Ascending aorta (tissue), 2 donors: ENCODE data around the gene ENHO. TPM values are rescaled to one million over a fixed set of nuclear protein-coding genes. Genes with fewer than 3 reads are reported as not detected.

Source experiments
- DNase-seq, 2 donors: peaks; one replicate each; pipeline ENCODE4 v3.0.0-alpha.2; 2019; ENCODE audit warnings: low spot score in 2 of 2
- H3K27ac ChIP-seq, 2 donors: fragments of 200-600 bp; sonication (generic); one replicate each; pipeline ENCODE4 v1.5.1; 2016 to 2017; ENCODE audit warnings: mild to moderate bottlenecking in 1 of 2
- H3K27me3 ChIP-seq: fragments of 200-600 bp; sonication (generic); one replicate; pipeline ENCODE4 v1.5.1; 2017
- H3K36me3 ChIP-seq, 2 donors: fragments of 200-600 bp; sonication (generic); one replicate each; pipeline ENCODE4 v1.5.1; 2016
- H3K4me1 ChIP-seq, 2 donors: fragments of 200-600 bp; sonication (generic); one replicate each; pipeline ENCODE4 v1.5.1; 2016 to 2017; ENCODE audit warnings: mild to moderate bottlenecking in 1 of 2
- H3K4me3 ChIP-seq, 2 donors: fragments of 200-600 bp; sonication (generic); one replicate each; pipeline ENCODE4 v1.5.1; 2016 to 2017; ENCODE audit warnings: mild to moderate bottlenecking in 1 of 2
- H3K9me3 ChIP-seq, 2 donors: fragments of 200-600 bp; sonication (generic); one replicate each; pipeline ENCODE4 v1.5.1; 2016
- intact Hi-C: fragments of 100-400 bp; cut with DNase I; formaldehyde crosslinking; loops from one replicate; pipeline ENCODE4 v1.15.1; 2023
- total RNA-seq: library from RNA; depleted of rRNA; stranded (reverse); fragments of >200 nt; gene quantifications from one replicate; pipeline ENCODE4 v1.1.0, GENCODE V29; 2016
- TF ChIP-seq, protein P1 (sequence below), 3 experiments: fragments of 200-600 bp in 2 of 3; fragments of 450-650 bp in 1 of 3; sonication (generic) in 2 of 3; IDR thresholded peaks; one replicate each; pipeline ENCODE4 v1.5.1; 2016 to 2019; ENCODE audit warnings: antibody characterized with exemption in 3 of 3, mild to moderate bottlenecking in 1 of 3, moderate library complexity in 1 of 3

The ENHO gene
- total RNA-seq, 1 donor from 2014 or later: not detected

DNA sequence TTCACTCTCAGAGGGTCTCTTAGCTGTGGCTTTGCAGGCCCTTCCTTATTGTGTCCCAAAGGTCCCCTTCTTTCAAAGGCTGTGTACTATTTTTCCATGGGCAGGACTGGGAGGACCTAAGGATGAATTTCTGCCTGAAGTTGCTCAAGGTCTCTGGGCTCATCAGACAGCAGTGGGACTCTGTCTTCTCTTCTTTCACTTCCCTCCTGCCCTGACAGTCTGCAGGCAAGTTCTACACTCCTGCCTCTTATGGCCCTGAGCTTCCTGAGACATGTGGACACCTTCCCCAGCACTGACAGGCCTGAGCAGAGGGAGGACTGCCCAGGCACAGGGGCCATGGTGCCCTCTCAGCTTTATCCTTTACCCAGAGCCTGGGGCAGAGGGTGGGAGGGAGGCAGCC is 14.8 kb downstream of the ENHO start:
- peak in 1 of 2 donors; percentile 42 for DNase-seq

DNA sequence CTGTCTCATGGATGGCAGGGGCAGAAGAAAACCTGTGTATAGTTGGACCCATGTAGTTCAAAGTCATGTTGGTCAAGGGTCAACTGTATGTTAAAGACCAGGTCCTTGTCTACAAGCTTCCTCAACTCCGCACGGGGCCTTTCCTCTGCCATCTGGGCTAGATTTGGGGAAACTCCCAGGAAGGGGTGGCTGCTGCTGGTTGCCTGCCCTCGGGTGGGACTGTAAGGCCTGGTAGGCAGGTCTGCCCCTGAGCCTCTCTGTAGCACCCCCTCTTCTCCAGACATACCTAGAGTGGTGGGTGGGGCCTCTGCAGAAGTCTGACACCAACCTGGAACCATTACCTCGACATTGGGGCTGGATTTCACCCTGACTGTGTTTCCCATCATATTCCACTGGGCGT is 15.2 kb downstream of the ENHO start:
- H3K27me3 ChIP-seq: no peaks in the 10 kb centered on the region
- no peaks in the 10 kb centered on the region for H3K9me3 ChIP-seq
- TF ChIP-seq, protein P1, sequence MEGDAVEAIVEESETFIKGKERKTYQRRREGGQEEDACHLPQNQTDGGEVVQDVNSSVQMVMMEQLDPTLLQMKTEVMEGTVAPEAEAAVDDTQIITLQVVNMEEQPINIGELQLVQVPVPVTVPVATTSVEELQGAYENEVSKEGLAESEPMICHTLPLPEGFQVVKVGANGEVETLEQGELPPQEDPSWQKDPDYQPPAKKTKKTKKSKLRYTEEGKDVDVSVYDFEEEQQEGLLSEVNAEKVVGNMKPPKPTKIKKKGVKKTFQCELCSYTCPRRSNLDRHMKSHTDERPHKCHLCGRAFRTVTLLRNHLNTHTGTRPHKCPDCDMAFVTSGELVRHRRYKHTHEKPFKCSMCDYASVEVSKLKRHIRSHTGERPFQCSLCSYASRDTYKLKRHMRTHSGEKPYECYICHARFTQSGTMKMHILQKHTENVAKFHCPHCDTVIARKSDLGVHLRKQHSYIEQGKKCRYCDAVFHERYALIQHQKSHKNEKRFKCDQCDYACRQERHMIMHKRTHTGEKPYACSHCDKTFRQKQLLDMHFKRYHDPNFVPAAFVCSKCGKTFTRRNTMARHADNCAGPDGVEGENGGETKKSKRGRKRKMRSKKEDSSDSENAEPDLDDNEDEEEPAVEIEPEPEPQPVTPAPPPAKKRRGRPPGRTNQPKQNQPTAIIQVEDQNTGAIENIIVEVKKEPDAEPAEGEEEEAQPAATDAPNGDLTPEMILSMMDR (IDR thresholded peaks at IDR 0.05): no peak
- no peak overlapping the region for H3K27ac ChIP-seq
- H3K4me1 ChIP-seq: peaks cover 3 to 6% of the 10 kb centered on the region in 2 donors
- peak in 1 of 2 donors; percentile 28 for DNase-seq
- H3K36me3 ChIP-seq: no peaks in the 10 kb centered on the region
- no peak overlapping the region for H3K4me3 ChIP-seq
- intact Hi-C loops: loop anchor here (10.0 kb wide), 1 partner anchor 173 kb away; no protein-coding TSS in a partner anchor

More for the DNA sequence above, 14.8 kb downstream of the ENHO start:
- Histone ChIP-seq H3K27me3 (no peaks in the 10 kb centered on the region), H3K4me1 (peaks cover 3% of the 10 kb centered on the region in 2 donors), H3K36me3 (no peaks in the 10 kb centered on the region), H3K27ac (no peak overlapping the region), H3K9me3 (no peaks in the 10 kb centered on the region), H3K4me3 (no peak overlapping the region)
- intact Hi-C loops: loop anchor here (10.0 kb wide), 1 partner anchor 173 kb away; no protein-coding TSS in a partner anchor
- TF ChIP-seq, protein P1 (IDR thresholded peaks at IDR 0.05): no peak

DNA sequence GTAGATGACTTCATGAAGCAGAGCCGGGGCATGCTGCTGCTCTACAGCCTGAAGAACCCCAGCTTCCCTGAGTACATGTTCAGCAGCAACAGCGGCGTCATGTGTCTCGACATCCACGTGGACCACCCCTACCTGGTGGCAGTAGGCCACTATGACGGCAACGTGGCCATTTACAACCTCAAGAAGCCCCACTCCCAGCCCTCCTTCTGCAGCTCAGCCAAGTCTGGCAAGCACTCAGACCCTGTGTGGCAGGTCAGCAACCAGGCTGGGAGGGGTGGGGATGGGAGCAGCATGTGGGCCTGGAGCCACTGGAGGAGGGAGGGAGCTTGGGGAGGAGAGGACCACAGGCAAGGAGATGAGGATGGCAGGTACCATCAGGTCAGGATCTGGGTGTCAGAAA is 16.2 kb downstream of the ENHO start:
- no peak overlapping the region for H3K27ac ChIP-seq
- no peaks in the 10 kb centered on the region for H3K36me3 ChIP-seq
- H3K27me3 ChIP-seq: no peaks in the 10 kb centered on the region
- peaks cover 9 to 15% of the 10 kb centered on the region in 2 donors for H3K4me1 ChIP-seq
- DNase-seq: peak in 1 of 2 donors; percentile 38
- TF ChIP-seq, protein P1 (IDR thresholded peaks at IDR 0.05): no peak
- H3K4me3 ChIP-seq: no peak overlapping the region
- intact Hi-C loops: loop anchor here (10.0 kb wide), 1 partner anchor 172 kb away; no protein-coding TSS in a partner anchor
- no peaks in the 10 kb centered on the region for H3K9me3 ChIP-seq

DNA sequence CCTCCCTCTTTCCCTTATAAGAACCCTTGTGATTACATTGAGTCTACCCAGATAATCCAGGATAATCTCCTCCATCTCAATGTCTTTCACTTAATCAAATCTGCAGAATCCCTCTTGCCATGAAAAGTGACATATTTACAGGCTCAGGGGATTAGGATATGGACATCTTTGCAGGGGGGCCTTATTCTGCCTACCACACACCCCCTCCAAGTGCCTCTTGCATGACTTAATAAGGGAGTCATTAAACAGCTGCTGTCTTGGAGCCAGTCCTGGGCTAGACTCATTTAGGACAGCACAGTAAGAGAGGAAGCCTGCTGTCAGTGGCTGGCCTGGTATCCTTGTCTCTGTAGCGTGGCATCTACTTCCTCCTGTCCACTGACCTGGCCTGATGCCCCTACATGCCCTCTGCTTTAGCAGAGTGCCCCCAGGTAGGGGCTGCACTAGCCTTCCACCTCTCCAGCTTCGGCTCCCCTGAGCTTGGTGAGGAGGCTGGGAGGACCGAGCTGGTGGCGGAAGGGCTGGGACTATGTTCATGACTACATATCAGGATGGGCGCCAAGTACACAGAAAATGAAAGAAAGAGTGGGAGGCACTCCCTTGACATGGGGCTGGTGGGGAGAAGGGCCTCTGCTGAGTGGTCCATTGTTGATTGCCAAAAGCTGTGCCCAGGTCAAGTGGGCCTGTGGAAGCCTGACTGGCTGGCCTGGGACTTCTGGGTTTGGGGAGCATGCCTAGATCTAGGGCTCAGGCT is 17.2 kb downstream of the ENHO start:
- H3K9me3 ChIP-seq: no peaks in the 10 kb centered on the region
- H3K36me3 ChIP-seq: no peaks in the 10 kb centered on the region
- H3K4me3 ChIP-seq: no peak overlapping the region
- no peak overlapping the region for H3K27ac ChIP-seq
- peaks cover 11 to 17% of the 10 kb centered on the region in 2 donors for H3K4me1 ChIP-seq
- no peaks in the 10 kb centered on the region for H3K27me3 ChIP-seq
- DNase-seq: peak in 1 of 2 donors; percentile 37
- intact Hi-C loops: loop anchor here (10.0 kb wide), 1 partner anchor 171 kb away; no protein-coding TSS in a partner anchor
- TF ChIP-seq, protein P1 (IDR thresholded peaks at IDR 0.05): no peak

DNA sequence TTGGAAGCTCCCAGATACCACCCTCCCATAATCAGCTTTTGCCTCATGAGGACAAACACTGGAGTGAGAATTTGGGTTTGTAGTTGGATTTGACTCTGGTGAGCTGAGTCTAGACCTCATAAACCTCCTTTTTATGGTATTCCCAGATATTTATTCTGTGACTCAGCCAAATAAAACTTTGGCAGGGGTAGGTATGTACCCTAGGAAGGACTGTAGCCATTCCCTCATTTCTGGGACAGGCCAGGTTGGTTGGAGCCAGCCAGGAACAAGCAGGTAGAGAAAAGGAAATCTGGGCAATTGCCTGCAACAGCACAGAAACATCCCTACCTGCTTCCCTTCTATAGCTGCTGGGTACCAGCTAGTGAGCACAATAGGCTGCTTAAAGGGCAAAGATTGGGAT is 19.4 kb downstream of the ENHO start:
- H3K27me3 ChIP-seq: no peaks in the 10 kb centered on the region
- no peak overlapping the region for H3K27ac ChIP-seq
- DNase-seq: no peak
- no peaks in the 10 kb centered on the region for H3K36me3 ChIP-seq
- H3K9me3 ChIP-seq: no peaks in the 10 kb centered on the region
- no peak overlapping the region for H3K4me3 ChIP-seq
- peaks cover 11 to 17% of the 10 kb centered on the region in 2 donors for H3K4me1 ChIP-seq
- intact Hi-C loops: loop anchor here (5.0 to 10.0 kb wide), 2 partner anchors 89 to 169 kb away; no protein-coding TSS in a partner anchor
- TF ChIP-seq, protein P1 (IDR thresholded peaks at IDR 0.05): no peak
